ENCODE data around the gene ASB5.

- no peak for TF ChIP-seq POLR2A (IDR thresholded peaks at IDR 0.05; ENCODE audit: borderline replicate concordance, extremely low read depth, insufficient read depth, insufficient read length)
- no peak for TF ChIP-seq EGR1 (IDR thresholded peaks at IDR 0.05; ENCODE audit: low read depth)
- TF ChIP-seq TCF7L2 (IDR thresholded peaks at IDR 0.05; ENCODE audit: borderline replicate concordance, extremely low read depth, insufficient read depth, insufficient read length) = no peak
- no peak for TF ChIP-seq ELF1 (IDR thresholded peaks at IDR 0.05; ENCODE audit: borderline replicate concordance, low read depth)
- TF ChIP-seq POLR2AphosphoS5 (IDR thresholded peaks at IDR 0.05; ENCODE audit: low read depth, low read length) = no peak
- TF ChIP-seq, protein P1, sequence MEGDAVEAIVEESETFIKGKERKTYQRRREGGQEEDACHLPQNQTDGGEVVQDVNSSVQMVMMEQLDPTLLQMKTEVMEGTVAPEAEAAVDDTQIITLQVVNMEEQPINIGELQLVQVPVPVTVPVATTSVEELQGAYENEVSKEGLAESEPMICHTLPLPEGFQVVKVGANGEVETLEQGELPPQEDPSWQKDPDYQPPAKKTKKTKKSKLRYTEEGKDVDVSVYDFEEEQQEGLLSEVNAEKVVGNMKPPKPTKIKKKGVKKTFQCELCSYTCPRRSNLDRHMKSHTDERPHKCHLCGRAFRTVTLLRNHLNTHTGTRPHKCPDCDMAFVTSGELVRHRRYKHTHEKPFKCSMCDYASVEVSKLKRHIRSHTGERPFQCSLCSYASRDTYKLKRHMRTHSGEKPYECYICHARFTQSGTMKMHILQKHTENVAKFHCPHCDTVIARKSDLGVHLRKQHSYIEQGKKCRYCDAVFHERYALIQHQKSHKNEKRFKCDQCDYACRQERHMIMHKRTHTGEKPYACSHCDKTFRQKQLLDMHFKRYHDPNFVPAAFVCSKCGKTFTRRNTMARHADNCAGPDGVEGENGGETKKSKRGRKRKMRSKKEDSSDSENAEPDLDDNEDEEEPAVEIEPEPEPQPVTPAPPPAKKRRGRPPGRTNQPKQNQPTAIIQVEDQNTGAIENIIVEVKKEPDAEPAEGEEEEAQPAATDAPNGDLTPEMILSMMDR (IDR thresholded peaks at IDR 0.05 in 2 of 3, conservative IDR thresholded peaks at IDR 0.05 in 1 of 3; ENCODE audit: borderline replicate concordance in 1 of 3, insufficient read depth in 1 of 3, low read depth in 2 of 3, low read length in 2 of 3) = no peak
- TF ChIP-seq ZNF274 (IDR thresholded peaks at IDR 0.05; ENCODE audit: low read depth, low read length) = no peak
- TF ChIP-seq EZH2phosphoT487 (IDR thresholded peaks at IDR 0.05; ENCODE audit: borderline replicate concordance) = no peak
- TF ChIP-seq YY1 (IDR thresholded peaks at IDR 0.05; ENCODE audit: extremely low read depth, insufficient replicate concordance, low read depth, low read length) = no peak
- TF ChIP-seq ZFX (IDR thresholded peaks at IDR 0.05) = no peak
These were observed 4.7 kb upstream of the ASB5 start for GRCh38 chr4:176273736-176274135.
